Gastroesophageal sphincter (tissue), 3 donors: ENCODE data around the gene DNAL4.

Source experiments
- CTCF ChIP-seq, 4 experiments: fragments of 200-600 bp in 2 of 4; fragments of 450-650 bp in 2 of 4; sonication (generic) in 1 of 4; IDR thresholded peaks; one replicate each; pipeline ENCODE4 v1.5.1; 2017 to 2019; ENCODE audit warnings: antibody characterized with exemption in 4 of 4, mild to moderate bottlenecking in 2 of 4, moderate library complexity in 2 of 4
- EP300 ChIP-seq: sonication (generic); formaldehyde crosslinking; IDR thresholded peaks from one replicate; pipeline ENCODE4 v1.6.1; 2017; ENCODE audit warnings: antibody characterized with exemption, mild to moderate bottlenecking
- POLR2A ChIP-seq, 2 donors: fragments of 450-650 bp; IDR thresholded peaks; one replicate each; pipeline ENCODE4 v1.6.1; 2017; ENCODE audit warnings: antibody characterized with exemption in 2 of 2, mild to moderate bottlenecking in 2 of 2, moderate library complexity in 1 of 2
- POLR2AphosphoS5 ChIP-seq: sonication (generic); formaldehyde crosslinking; IDR thresholded peaks from one replicate; pipeline ENCODE4 v1.6.1; 2017; ENCODE audit warnings: antibody characterized with exemption

DNA sequence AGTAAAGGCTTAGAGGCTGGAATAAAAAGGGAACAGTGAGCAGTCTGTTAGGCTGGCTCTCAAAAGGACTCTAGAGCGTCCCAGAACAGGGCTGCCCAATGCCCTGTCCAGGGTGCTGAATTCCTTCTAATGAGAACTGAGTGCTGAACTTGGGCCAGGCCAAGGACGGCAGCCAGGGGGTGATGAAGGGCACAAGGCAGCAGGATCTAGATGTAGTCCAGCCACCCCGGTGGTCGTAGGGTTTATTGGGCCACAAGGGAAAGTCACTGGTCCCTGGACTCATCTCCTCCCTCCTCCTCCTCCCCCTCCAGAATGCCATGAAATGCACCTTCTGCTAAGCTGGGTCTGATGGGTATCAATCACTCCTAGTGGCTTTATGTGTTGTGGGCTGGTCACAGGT lies 30.6 kb upstream of the DNAL4 start:
- TF ChIP-seq CTCF (IDR thresholded peaks at IDR 0.05) (no peak), EP300 (no peak), POLR2AphosphoS5 (no peak), POLR2A (IDR thresholded peaks at IDR 0.05) (no peak)
